Measurements from ENCODE around the gene WWP2. TPM values are rescaled to one million over a fixed set of nuclear protein-coding genes. Genes with fewer than 3 reads are reported as not detected.

The WWP2 gene
- polyA plus RNA-seq, 3 donors: 29.6 to 54.4 (median 46.0) TPM

DNA sequence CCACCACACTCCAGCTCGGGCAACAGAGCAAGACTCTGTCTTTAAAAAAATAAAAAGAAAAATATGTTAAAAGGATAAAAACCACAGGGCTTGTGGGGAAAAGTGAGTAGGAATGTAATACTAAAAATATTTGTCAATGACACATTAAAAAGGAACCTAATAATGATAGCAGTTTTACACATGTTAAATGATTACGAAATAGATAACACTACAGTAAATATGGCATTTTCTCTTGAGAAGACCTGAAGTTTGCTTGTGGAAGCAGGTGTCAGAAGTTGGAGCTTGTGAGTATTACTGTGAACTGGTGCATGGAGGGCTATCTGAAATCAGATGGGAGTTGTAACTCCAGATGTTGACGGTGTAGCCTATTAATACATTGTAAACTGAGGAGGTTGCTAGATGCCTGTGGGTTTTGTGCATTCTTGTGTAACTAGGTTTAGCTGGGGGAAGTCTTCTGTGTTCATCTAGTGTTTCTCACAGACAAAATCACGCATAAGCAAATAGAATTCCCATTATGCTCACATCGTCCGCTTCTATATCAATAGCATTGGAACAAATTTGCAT lies 144.8 kb downstream of the WWP2 start:
- Histone ChIP-seq H3K27me3 (ENCODE audit: control insufficient read depth in 2 of 2, insufficient read depth in 2 of 2, low read length in 2 of 2) (no peaks in the 10 kb centered on the region), H3K4me2 (replicated peaks; ENCODE audit: extremely low read depth, low read length, poor library complexity, severe bottlenecking) (no peak overlapping the region), H3K4me1 (ENCODE audit: control insufficient read depth in 1 of 2, insufficient read depth in 2 of 2, low read length in 2 of 2) (no peaks in the 10 kb centered on the region), H3K4me3 (replicated peaks in 1 of 3; ENCODE audit: low read depth in 2 of 3, low read length in 3 of 3) (no peak overlapping the region), H3K9ac (ENCODE audit: insufficient read depth, low read length, poor library complexity, severe bottlenecking) (no peak overlapping the region), H4K20me1 (ENCODE audit: insufficient read depth, low read length) (peaks cover 41% of the 10 kb centered on the region), H3K27ac (ENCODE audit: low read depth in 1 of 2, low read length in 2 of 2) (no peak overlapping the region), H2AFZ (ENCODE audit: insufficient read depth, low read depth, low read length, poor library complexity, severe bottlenecking) (no peak overlapping the region), H3K36me3 (replicated peaks in 1 of 2; ENCODE audit: control insufficient read depth in 1 of 2, insufficient read depth in 2 of 2, low read length in 2 of 2) (peaks cover 60 to 99% of the 10 kb centered on the region in 2 donors), H3K79me2 (ENCODE audit: insufficient read depth, low read length) (no peaks in the 10 kb centered on the region), H3K9me3 (replicated peaks in 1 of 2; ENCODE audit: control insufficient read depth in 1 of 2, insufficient read depth in 1 of 2, low read length in 2 of 2) (no peaks in the 10 kb centered on the region)
- TF ChIP-seq, protein P1, sequence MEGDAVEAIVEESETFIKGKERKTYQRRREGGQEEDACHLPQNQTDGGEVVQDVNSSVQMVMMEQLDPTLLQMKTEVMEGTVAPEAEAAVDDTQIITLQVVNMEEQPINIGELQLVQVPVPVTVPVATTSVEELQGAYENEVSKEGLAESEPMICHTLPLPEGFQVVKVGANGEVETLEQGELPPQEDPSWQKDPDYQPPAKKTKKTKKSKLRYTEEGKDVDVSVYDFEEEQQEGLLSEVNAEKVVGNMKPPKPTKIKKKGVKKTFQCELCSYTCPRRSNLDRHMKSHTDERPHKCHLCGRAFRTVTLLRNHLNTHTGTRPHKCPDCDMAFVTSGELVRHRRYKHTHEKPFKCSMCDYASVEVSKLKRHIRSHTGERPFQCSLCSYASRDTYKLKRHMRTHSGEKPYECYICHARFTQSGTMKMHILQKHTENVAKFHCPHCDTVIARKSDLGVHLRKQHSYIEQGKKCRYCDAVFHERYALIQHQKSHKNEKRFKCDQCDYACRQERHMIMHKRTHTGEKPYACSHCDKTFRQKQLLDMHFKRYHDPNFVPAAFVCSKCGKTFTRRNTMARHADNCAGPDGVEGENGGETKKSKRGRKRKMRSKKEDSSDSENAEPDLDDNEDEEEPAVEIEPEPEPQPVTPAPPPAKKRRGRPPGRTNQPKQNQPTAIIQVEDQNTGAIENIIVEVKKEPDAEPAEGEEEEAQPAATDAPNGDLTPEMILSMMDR (IDR thresholded peaks at IDR 0.05): no peak
- H3K36me3 Mint-ChIP-seq: peaks cover 72 to 80% of the 10 kb centered on the region in 2 donors
- no peak overlapping the region for H3K27ac Mint-ChIP-seq
- WGBS (ENCODE audit: insufficient coverage): no CpG with 5 or more reads among the region's 6 CpGs
- DNase-seq: no peak
- intact Hi-C loops (cut with micrococcal nuclease): no loop called here
- no peaks in the 10 kb centered on the region for H3K4me1 Mint-ChIP-seq
- no peaks in the 10 kb centered on the region for H3K27me3 Mint-ChIP-seq (ENCODE audit: low read depth in 3 of 3)
- no peak overlapping the region for H3K4me3 Mint-ChIP-seq
- H3K9me3 Mint-ChIP-seq: no peaks in the 10 kb centered on the region

- no peak overlapping the region for H3K27ac ChIP-seq (ENCODE audit: low read depth in 1 of 2, low read length in 2 of 2)
- TF ChIP-seq, protein P1 (IDR thresholded peaks at IDR 0.05): no peak
- H3K4me2 ChIP-seq (replicated peaks; ENCODE audit: extremely low read depth, low read length, poor library complexity, severe bottlenecking): no peak overlapping the region
- intact Hi-C loops (cut with micrococcal nuclease): no loop called here
- DNase-seq: no peak
- H2AFZ ChIP-seq (ENCODE audit: insufficient read depth, low read depth, low read length, poor library complexity, severe bottlenecking): no peak overlapping the region
- H4K20me1 ChIP-seq (ENCODE audit: insufficient read depth, low read length): peaks cover 29% of the 10 kb centered on the region
- no peak overlapping the region for H3K27ac Mint-ChIP-seq
- H3K9ac ChIP-seq (ENCODE audit: insufficient read depth, low read length, poor library complexity, severe bottlenecking): no peak overlapping the region
- WGBS (ENCODE audit: insufficient coverage): 100% methylated on average over 7 of the region's 8 CpGs
- peaks cover 50 to 86% of the 10 kb centered on the region in 2 donors for H3K36me3 ChIP-seq (replicated peaks in 1 of 2; ENCODE audit: control insufficient read depth in 1 of 2, insufficient read depth in 2 of 2, low read length in 2 of 2)
- H3K4me1 Mint-ChIP-seq: no peaks in the 10 kb centered on the region
- H3K4me1 ChIP-seq (ENCODE audit: control insufficient read depth in 1 of 2, insufficient read depth in 2 of 2, low read length in 2 of 2): no peaks in the 10 kb centered on the region
- H3K9me3 Mint-ChIP-seq: no peaks in the 10 kb centered on the region
- H3K4me3 Mint-ChIP-seq: no peak overlapping the region
- H3K79me2 ChIP-seq (ENCODE audit: insufficient read depth, low read length): no peaks in the 10 kb centered on the region
- H3K27me3 ChIP-seq (ENCODE audit: control insufficient read depth in 2 of 2, insufficient read depth in 2 of 2, low read length in 2 of 2): no peaks in the 10 kb centered on the region
- peaks cover 68 to 72% of the 10 kb centered on the region in 2 donors for H3K36me3 Mint-ChIP-seq
- no peaks in the 10 kb centered on the region for H3K9me3 ChIP-seq (replicated peaks in 1 of 2; ENCODE audit: control insufficient read depth in 1 of 2, insufficient read depth in 1 of 2, low read length in 2 of 2)
- H3K4me3 ChIP-seq (replicated peaks in 1 of 3; ENCODE audit: low read depth in 2 of 3, low read length in 3 of 3): no peak overlapping the region
- no peaks in the 10 kb centered on the region for H3K27me3 Mint-ChIP-seq (ENCODE audit: low read depth in 3 of 3)
Observed at GRCh38 chr16:69909043-69909442, 146.9 kb downstream of the WWP2 start.
